HG03354 (cell line): ENCODE results near the gene B3GALNT1.

Source experiments
- ATAC-seq: cut with Tn5 transposase; IDR thresholded peaks from one replicate; pipeline ENCODE4 v1.9.1; 2021; ENCODE audit warnings: mild to moderate bottlenecking; ENCODE audit not compliant: unreplicated experiment, poor library complexity, severe bottlenecking

Gene B3GALNT1

DNA sequence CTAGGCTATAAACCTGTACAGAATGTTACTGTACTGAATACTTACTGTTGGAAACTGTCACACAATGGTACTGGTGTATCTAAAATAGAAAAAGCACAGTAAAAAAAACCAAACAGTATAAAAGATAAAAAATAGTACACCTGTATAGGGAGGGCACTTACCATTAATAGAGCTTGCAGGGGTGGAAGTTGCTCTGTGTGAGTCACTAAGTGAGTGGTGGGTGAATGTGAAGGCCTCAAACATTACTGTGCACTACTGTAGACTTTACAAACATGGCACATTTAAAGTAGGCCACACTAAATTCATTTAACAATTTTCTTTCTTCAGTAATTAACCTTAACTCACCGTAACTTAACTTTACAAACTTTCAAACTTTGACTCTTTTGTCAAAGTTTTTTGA lies 22.0 kb downstream of the B3GALNT1 start:
- no peak for ATAC-seq

DNA sequence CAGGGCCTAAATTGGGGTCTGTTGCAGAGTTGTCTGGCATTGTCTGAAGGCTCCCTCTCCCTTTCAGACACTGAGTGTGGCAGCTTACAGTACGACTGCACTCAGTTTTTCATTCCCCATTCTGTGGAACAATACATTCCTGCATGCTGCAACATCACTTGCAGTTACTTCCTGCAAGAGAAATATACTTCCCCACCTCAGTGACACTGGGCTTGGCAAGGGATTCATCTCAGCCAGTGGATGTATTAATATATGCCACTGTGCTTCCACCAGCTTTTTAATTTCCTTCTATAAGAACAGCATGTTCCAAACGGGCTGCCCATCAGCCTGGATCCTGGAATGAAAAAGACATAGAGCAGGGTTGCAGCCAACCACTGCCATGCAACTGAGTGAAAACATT lies 23.1 kb downstream of the B3GALNT1 start:
- ATAC-seq: peak; percentile 30

DNA sequence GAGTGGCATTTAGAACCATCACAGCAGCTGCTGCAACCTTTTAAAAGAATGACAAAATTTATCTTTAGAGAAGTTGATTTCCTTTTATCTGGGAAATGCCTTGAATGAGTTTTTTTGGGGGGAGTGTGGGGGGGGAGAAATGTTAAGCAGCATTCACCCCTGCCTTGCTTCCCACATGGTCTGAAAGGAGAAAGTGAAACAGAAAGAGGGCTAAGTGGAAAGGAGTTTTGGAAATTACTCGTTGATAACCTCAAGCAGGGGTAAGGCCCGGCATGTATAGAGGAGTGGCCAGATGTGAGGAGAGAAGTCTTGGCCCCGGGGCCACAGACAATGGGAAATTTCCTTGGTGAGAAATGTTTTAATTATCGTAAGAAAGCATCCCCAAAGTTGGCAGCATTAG lies 23.5 kb downstream of the B3GALNT1 start:
- ATAC-seq: peak; percentile 88

DNA sequence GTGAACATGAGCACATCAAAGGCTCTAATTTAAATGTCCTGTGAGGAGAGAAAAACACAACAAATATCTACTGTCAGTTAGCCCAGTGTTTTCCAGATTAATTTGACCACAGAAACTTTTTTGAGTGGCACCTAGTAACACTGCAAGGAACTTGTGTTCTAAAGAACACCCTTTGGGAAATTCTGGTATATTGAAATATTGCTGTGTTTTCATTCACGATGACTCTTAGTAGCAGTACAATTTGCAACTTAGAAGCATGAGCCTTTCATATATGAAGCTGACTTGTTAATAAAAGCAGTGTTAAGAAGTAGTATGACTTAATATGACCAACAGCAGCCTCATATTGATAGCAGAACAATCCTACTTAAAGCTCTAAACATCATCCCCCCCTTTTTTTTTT lies 32.0 kb downstream of the B3GALNT1 start:
- ATAC-seq: no peak

DNA sequence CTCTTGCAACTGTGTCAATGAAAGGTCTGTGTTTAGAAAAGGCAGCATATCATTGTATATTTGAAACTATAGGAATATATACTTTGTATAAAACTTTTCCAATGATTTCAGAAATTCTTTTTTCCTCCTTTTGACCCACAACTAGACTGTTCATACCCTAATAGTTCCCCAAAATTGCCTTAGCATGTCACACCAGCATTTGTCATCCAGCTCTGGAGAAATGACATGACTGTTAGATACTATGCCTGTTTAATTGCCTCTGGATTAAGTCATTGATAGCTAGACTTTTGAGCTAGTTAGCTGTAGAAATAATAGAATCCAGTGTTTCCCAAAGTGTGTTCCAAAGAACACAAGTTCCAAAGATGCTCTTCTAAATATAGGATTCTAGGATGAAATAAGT lies 32.4 kb downstream of the B3GALNT1 start:
- ATAC-seq: no peak

DNA sequence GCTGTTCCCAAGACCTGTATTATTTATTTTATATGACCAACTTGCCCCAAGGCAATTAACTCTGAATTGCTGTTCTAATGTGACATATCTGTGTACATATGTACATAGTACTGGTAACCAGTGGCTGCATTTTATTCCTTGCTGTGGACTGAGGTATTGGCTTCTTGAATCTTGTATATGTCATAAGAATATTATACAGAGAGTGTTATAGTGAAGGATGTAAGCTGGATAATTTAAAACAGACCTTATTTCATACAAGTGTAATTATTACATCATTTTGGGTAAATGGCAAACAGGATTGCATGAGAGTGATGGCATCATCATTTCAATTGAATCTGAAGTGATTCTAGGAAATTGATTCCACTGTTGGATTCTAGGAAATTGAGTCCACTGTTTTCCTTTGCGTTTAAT lies 32.9 kb downstream of the B3GALNT1 start:
- ATAC-seq: no peak

DNA sequence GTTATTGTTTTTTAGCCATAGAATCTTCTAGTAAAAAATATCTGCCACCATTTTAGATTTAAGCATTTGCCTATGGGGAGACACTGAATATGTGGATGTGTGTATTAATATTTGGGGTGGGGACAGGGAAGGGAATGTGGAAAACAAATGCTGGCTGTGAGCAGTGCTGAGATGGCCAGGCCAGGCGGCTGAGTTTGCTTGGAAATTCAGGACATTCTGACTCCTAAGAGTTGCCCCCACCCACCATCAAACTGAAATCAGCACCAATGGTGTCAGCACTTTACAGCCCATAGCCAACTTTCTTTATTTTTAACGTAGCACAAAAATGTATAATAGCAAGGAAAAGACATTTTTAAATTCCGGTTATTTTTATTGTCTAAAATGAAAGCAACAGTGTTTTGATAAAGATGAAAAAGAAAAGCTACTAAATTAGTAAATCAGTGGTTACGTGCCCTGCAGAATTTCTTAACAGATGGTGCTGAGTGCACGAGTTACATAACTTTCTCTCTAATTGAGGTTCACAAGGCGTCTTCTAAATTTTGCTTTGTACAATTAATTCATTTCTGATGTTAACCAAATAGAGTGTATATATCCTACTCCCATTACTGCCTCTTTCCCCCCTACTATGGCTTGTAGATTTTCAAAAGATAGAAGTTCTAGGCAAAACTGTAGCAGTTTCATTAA lies 34.0 kb downstream of the B3GALNT1 start:
- no peak for ATAC-seq

DNA sequence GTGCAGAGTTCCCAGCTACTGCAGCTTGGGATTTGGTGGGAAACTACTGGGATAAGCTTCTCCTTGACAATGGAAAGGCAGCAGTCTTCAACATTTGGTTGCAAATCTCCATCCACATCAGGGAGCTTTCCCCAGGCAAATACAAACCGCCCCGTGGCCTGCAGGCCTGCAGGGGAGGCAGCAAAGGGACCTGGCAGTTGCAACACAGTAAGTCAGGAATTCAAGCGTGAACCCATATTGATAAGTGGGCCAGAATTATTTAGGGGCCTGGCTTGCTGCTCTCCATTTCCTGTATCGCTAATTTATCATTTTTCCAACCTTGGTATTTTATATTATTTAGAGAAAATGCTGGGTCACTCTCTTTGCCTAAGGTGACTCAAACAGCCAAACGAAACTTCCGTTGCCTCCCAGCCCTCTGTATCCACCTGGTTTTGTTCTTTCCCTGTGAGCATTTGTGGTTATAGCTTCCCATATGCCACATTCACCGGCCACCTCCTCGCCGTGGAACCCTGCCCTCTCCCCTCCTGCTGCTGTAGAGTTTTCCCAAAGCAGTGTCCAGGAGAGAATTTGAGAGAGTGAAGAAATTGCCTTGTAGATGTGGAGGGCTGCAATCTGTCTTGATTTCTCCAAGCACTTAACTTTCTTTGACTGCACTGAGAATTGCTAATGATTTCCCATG lies 34.8 kb downstream of the B3GALNT1 start:
- no peak for ATAC-seq

DNA sequence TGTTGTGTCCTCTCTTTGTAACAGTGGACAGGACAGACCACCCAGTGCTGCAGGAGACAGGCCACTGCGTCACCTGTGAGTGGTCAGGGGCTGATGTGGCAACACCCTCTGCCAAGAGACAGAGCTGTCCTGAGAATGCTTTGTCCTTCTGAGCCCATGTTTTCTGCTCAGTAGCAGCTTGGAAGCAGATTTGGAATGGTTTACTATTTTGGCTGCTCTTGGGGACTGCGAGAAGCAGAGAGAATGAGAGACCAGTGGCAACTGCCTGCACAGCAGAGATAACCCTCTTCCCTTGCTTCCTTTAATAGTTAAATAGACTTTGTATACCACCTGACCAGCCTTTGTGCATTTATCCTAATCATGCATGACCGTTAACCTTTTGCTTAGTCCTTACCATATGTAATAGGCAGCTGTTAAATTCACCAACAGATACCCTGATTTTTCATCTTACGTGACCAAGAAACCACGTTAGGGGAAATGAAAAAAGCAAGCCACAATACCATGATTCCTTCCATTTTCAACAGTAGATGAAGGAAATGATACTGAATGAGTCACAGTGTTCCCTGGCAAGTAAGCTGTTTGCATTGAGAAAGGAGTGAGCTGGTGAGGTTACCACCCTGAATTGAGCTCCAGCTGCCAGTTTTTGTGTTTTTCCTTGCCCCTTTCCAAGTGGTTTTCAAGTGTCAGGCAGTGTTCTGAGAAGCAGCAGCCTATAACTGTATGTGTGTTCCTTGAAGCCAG lies 35.5 kb downstream of the B3GALNT1 start:
- peak; percentile 95 for ATAC-seq

DNA sequence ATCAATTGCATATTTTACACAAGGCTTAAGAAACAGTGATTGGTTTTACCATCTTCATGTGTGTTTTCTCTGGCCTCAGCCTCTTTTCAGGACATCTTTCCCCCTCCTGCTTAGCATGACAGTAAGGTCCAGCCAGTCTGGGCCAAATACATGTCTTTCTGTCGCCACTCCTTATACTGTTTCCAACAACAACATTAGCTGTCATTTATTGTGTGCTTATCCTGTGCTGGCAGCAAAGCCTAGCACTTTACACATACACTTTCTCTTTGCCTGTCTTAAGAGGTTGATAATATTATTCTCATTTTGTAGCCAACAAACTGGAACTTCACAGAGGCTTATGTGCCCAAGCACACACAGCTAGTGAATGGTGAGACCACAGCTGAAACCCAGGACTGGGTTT lies 37.8 kb downstream of the B3GALNT1 start:
- no peak for ATAC-seq

DNA sequence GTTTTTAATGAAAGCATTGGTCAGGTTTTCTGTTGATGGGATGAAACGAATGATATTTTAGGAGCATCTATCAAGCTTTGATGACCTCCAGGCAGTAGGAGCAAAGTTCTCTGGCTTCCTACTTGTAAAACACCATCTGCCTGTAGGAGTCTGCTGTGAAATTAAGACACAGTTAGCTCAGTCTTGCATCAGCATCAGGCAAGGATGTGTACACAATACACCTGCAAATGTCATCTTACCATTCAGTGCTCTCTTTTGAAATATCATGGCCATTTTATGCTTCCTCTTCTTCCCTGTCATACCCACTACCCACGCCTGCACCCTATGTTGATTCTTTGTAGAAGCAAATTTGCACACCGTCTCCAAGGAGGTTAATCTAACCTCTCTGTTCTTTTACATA lies 38.2 kb downstream of the B3GALNT1 start:
- ATAC-seq: no peak

DNA sequence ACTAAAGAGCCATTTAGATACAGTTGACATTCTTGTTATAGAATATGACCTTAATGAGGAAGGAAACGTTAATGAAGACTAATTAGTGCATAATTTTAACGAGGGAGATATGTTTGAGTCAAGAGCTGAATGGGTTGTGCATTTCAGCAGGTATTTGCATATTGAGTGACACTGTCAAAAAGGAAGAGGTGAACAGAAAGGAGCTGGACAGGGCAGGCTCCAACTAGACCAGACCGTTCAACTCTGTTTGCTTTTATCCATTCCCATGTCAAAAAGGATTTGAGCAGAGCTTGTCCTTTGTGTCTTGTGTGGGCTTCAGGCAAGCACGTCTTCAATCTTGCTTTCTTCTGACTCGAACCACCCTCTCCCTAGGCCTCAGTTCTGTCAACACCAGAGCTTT lies 40.7 kb downstream of the B3GALNT1 start:
- ATAC-seq: no peak

DNA sequence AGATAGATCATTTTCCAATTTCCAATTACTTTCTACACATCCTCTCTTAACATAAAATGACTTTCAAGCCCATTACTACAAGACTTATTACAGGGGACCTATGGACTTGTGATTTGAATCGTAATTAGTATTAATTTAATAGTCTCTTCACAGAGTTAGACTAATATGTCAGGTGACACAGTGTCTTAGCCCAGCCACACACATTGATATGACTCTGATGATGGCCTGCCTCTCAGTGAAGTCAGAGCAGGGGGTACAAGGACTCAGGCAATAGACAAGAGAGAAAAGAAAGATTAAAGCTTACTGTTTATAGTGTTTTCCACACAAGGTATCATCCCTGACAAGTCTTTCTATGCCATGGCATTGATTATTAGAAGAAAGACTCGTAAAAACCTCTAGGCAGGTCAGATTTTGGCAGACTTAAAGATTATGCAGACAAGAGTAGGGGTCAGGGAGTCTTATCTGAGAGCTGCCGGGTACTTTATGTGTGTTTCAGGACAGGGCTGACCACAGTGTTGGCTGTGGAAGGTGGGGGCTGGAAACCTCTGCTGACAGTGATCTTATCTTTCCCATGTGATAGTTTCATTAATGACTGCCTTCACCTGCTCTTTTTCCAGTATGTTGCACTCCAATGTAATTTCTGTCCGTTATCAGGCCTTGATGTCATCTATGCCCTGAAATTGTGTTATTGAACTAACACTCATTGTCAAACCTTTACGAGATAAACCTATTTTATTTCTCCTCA lies 50.1 kb downstream of the B3GALNT1 start:
- no peak for ATAC-seq

DNA sequence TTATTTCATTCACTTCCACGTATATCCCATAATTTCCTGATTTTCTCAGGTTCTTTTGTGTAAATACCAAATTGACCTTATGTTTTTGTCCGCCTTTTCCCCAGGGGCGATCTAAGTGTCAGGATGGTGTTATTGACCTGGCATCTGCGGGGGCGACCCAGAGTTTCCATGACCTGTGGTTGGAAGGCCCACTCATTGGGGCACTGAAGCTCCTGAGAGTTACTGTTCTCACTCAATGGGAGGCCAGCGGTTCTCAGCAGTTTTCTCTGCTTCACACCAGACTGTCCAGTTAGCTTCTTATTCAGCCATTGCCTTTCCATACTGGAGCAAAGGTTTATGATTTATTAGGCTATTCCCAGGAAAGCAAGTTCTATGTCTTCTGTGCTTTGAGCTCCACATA lies 53.3 kb downstream of the B3GALNT1 start:
- ATAC-seq: no peak

DNA sequence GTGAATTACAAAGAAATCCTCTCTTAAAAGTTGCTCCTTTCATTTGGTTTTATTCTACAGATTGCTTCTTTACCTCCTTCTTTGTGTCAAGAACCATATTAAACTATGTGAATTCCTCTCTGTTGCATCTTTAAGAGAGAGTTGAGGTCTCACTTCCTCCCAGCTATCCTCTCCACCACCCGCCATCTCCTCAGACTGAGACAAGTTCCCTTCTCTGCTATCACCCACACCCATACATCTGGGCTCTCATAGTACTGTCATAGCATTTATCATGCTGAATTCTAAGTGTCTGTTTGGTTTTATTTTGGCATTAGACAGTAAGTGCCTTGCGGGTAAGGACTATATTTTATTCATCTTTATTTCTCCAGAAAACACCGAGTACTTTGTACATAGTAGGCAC lies 54.2 kb downstream of the B3GALNT1 start:
- ATAC-seq: no peak

DNA sequence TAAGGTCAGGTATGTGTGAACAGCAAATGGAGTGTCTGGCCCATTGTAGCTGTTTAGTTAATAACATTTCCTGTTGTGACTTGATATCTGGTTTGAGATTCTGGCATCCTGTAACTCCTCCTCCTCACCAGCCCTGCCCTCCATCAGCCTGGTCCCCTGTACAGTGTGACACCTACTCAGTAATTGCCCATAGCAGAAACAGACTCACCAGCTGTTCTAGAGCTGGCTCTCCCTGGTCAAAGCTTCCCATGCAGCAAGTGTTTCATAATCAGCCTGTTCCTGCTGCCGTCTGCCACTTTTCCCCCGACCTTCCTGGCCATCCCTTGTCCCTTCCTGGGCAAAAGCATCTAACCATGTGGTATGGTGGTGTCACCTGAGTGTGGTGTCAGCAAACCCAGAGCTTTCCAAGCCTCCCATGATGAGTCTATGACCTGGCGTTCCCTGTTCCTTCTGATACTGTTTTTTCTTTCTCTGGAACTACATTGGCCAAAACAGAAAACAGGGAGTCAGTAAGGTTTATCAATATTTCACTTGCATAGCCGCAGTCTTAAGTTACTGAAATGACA lies 55.4 kb downstream of the B3GALNT1 start:
- ATAC-seq: no peak

DNA sequence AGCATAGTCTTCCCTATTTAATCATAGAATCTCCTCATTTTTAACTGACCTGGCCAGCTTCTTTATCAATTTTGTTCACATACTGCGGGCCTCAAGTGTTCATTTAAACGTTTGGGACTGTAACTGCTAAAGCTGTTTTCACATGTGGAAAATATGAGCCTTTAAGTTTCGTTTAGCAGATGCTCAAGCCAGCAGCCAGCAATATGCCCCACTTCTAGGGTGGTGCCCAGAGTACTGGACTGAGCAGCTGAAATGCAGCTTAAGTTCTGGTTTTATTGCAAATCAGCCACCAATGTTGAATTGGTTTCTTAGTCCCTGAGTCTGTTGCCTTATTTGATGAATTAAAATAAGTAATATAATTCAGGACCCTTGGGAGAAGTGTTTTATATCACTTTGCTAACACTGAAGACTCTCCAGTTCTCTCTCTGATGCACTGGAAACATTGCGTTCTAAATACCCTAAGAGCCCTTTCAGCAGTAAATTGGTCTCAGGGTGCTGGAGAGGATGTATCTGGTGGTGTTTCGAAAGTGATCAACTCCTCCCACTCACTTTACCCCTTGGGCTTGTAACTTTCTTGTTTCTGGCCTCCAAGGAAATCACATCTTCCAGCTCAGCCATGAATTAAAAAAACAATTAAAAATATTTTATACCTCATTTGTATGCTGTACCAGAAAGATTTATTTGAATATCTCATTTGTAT lies 61.7 kb downstream of the B3GALNT1 start:
- ATAC-seq: no peak

DNA sequence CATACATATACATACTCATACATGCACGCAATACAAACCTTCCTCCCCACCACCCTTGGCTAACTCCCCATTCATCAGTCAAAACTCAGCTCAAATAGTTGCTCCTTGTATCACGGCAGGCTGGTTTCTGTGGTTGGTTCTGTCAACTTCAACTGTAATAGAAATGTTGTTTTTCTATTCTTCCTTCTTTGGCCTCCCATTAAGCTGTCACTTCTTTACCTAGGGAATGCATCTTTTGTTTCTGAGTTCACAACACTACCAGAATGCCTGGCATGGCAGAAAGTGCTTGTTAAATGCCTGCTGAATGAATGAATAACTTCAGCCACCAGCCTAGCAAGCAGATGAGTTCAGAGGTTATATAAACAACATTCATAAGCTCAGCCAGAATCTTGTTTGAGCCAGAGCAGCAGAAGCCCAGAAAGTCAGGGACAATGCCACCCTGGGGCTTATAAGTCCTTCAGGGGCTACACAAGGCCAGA lies 63.1 kb downstream of the B3GALNT1 start:
- ATAC-seq: peak; percentile 71

DNA sequence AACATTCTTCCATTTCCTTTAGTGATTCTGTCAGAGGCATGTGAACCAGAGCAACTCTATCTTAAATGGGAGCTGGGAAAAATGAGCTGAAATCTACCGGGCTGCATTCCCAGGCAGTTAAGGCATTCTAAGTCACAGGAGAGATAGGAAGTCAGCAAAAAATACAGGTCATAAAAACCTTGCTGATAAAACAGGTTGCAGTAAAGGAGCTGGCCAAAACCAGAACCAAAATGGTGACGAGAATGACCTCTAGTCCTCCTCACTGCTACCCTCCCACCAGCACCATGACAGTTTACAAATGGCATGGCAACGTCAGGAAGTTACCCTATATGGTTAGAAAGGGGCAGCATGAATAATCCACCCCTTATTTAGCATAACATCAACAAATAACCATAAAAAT lies 66.4 kb downstream of the B3GALNT1 start:
- ATAC-seq: no peak
